GM12891 (cell line): ENCODE results near the gene ELMO1.
A peak's percentile ranks its signal among the peaks of the same experiment; 100 is the strongest.

Experiments
- DNase-seq: peaks from one replicate; pipeline ENCODE4 v3.0.0; 2011; ENCODE audit warnings: low spot score; ENCODE audit not compliant: insufficient read length
- FAIRE-seq: peaks from 2 replicates; lab custom pipeline; 2011; peaks lifted over from hg19 to GRCh38; lab: Jason Lieb, UNC
- PAX5 ChIP-seq: IDR thresholded peaks from 2 replicates; pipeline ENCODE4 v1.6.1; 2011; ENCODE audit warnings: low read length, moderate library complexity, mild to moderate bottlenecking; ENCODE audit not compliant: insufficient read depth, severe bottlenecking
- POLR2A ChIP-seq: IDR thresholded peaks from 2 replicates; pipeline ENCODE4 v1.6.1; 2011; ENCODE audit warnings: low read depth, low read length, control low read depth
- POLR2AphosphoS5 ChIP-seq: IDR thresholded peaks from 2 replicates; pipeline ENCODE4 v1.6.1; 2011; ENCODE audit warnings: low read depth, low read length, control low read depth
- POU2F2 ChIP-seq: IDR thresholded peaks from 2 replicates; pipeline ENCODE4 v1.6.1; 2011; ENCODE audit warnings: low read depth, mild to moderate bottlenecking, control low read depth, low read length, moderate library complexity
- SPI1 ChIP-seq: IDR thresholded peaks from 2 replicates; pipeline ENCODE4 v1.6.1; 2011; ENCODE audit warnings: low read depth, low read length, control low read depth
- TAF1 ChIP-seq: IDR thresholded peaks from 2 replicates; pipeline ENCODE4 v1.6.1; 2011; ENCODE audit warnings: low read depth, low read length, control low read depth

The ELMO1 gene

GRCh38 chr7:37097276-37097675 is 351.4 kb downstream of the ELMO1 start:
- no peak for FAIRE-seq
- TF ChIP-seq PAX5 (no peak), POU2F2 (no peak)
- DNase-seq = no peak

DNA sequence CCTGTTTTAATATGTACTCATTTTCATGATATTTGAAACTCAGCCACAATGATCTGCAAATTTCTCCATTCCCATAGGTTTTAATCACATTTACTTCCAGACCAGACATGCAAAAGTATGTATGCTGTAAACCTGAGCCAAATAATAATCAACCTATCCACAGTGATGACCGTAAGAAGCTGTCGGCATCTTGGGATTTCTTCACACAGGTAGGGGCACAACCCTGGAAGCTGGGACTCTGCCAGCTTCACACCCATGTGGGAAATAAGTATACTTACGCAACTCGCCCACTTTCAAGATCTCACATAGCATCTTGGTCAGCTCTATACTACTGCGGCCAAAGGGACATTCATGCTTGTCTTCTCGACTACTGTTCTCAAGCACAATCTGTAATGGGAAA is 352.3 kb downstream of the ELMO1 start:
- TF ChIP-seq TAF1 = no peak
- no peak for TF ChIP-seq POLR2A
- TF ChIP-seq POU2F2 = no peak
- DNase-seq (no peak), FAIRE-seq (no peak)

DNA sequence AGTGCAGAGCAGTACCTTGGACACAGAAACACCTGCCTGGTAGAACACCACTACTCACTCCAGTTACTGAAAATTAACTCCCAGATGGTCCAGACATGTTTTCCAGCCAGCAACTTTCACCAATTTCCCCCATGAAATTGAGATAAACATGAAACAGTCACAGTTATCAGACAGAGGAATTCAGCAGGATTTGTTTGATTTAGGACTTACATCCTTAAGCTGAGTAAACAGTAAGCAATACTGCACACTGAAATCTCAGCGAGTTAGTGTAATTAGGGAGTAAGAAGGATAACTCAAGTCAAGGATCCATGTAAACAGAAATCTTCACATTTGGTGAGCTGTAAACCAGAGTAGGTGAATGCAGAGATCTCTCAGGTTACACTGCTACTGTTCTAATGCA is 353.5 kb downstream of the ELMO1 start:
- FAIRE-seq (no peak), DNase-seq (no peak)
- no peak for TF ChIP-seq SPI1
- TF ChIP-seq PAX5 = no peak
- TF ChIP-seq POU2F2 = no peak
- no peak for TF ChIP-seq POLR2A
- TF ChIP-seq TAF1 = no peak
- no peak for TF ChIP-seq POLR2AphosphoS5

GRCh38 chr7:37093257-37093656 is 355.4 kb downstream of the ELMO1 start:
- FAIRE-seq (no peak), DNase-seq (no peak)
- no peak for TF ChIP-seq POLR2A
- no peak for TF ChIP-seq TAF1
- TF ChIP-seq PAX5 = no peak
- no peak for TF ChIP-seq POLR2AphosphoS5
- no peak for TF ChIP-seq POU2F2
- TF ChIP-seq SPI1 = no peak

DNA sequence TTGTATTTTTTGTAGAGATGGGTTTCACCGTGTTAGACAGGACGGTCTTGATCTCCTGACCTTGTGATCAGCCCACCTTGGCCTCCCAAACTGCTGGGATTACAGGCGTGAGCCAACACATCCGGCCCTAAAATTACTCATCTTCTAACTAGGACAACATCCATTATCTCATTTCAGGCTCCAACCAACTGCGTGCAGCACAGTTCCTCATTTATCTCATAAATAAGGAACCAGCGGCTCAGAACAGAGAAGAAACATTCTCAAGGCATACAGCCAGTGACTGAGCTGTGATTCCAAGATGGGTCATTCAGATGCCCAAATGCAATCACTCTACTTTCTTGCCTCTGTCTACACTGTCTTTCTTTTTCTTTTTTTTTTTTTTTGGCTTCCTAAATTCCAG is 356.1 kb downstream of the ELMO1 start:
- DNase-seq (no peak), FAIRE-seq (no peak)

DNA sequence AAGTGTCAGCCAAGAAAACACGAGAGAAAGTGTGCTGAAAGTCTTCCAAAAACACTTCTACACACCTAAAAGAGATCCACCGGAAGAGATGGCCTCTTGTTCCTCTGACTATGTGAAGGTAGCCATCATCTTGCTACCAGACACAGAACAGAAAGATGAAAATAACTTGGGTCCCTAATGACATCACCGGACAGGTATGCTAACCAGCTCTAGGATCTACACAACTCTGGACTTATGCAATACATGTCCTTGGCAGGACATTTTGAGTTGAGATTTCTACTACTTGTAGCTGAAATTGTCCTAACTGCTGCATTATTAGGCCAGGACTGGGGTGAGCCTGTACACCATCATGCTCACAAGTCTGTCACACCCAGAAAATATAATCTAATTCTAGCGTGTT is 358.7 kb downstream of the ELMO1 start:
- no peak for TF ChIP-seq POLR2A
- no peak for TF ChIP-seq POLR2AphosphoS5
- TF ChIP-seq SPI1 = no peak
- DNase-seq = no peak
- FAIRE-seq = no peak

More for the DNA sequence above, 356.1 kb downstream of the ELMO1 start:
- TF ChIP-seq POU2F2 = no peak
- TF ChIP-seq TAF1 = no peak
- TF ChIP-seq POLR2A = no peak
- TF ChIP-seq SPI1 = peak; percentile 16; the same call in 1 of the 2 replicates
- TF ChIP-seq POLR2AphosphoS5 = no peak
- TF ChIP-seq PAX5 = no peak

DNA sequence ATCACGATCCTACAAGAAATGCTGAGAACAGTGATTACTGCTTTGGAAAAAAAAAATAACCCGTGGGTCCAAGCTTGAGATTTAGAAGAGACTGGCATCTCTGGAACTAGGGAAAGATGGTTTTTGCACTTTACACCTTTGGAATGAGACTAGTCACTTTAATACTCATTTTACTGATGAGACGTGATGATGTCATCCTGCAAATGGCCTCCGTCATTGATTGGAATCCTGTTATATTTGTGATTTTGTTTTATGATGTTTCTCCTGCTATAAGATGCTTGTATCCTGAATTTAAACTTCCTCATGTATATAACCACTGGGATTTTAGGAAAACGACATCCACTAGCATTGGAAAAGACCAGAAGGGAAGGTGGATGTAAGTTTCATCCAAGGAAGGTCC is 363.1 kb downstream of the ELMO1 start:
- no peak for TF ChIP-seq PAX5
- no peak for TF ChIP-seq POLR2AphosphoS5
- TF ChIP-seq POU2F2 = no peak
- TF ChIP-seq TAF1 = no peak
- no peak for TF ChIP-seq POLR2A
- TF ChIP-seq SPI1 = no peak
- no peak for FAIRE-seq
- no peak for DNase-seq

- TF ChIP-seq POLR2AphosphoS5 (no peak), TAF1 (no peak), POU2F2 (no peak), PAX5 (no peak), POLR2A (no peak), SPI1 (no peak)
- FAIRE-seq (peak; percentile 13), DNase-seq (no peak)
Measured at GRCh38 chr7:37084303-37084702, 364.4 kb downstream of the ELMO1 start.

- FAIRE-seq (no peak), DNase-seq (no peak)
- TF ChIP-seq PAX5 (no peak), POLR2A (no peak), TAF1 (no peak), POU2F2 (no peak), POLR2AphosphoS5 (no peak), SPI1 (no peak)
Measured at GRCh38 chr7:37083311-37084096, 365.2 kb downstream of the ELMO1 start.

- TF ChIP-seq TAF1 (no peak), POLR2AphosphoS5 (no peak), PAX5 (no peak), SPI1 (no peak), POU2F2 (no peak), POLR2A (no peak)
- FAIRE-seq = no peak
- DNase-seq = no peak
Measured at GRCh38 chr7:37081436-37081835, 367.2 kb downstream of the ELMO1 start.
